Measurements from ENCODE around the gene PDCD1.

GRCh38 chr2:241844066-241844728, 14.5 kb downstream of the PDCD1 start:
- TF ChIP-seq CTCF (conservative IDR thresholded peaks at IDR 0.05 in 1 of 2, IDR thresholded peaks at IDR 0.05 in 1 of 2; ENCODE audit: extremely low read depth in 1 of 2, insufficient read depth in 1 of 2, low read depth in 1 of 2, low read length in 2 of 2) (no peak), EZH2 (IDR thresholded peaks at IDR 0.05; ENCODE audit: borderline replicate concordance, low read length) (no peak)
